Right lobe of liver (tissue), 4 donors: ENCODE measurements around the gene WNK4.

ENCODE experiments used
- POLR2A ChIP-seq: fragments of 450-650 bp; IDR thresholded peaks from one replicate; pipeline ENCODE4 v1.6.1; 2017; ENCODE audit warnings: antibody characterized with exemption, mild to moderate bottlenecking
- TF ChIP-seq, protein P1 (sequence below), 4 donors: fragments of 200-600 bp in 3 of 4; fragments of 450-650 bp in 1 of 4; IDR thresholded peaks; one replicate each; pipeline versions ENCODE4 v1.5.1 to v1.8.0; 2016 to 2022; ENCODE audit warnings: antibody characterized with exemption in 4 of 4, mild to moderate bottlenecking in 2 of 4
- donor health status: DM: no; HTN: no; CAD: no.
- donor health status: DM: no; HTN: no; CAD: no.
- donor health status: DM: no; HTN: yes; CAD: no.

DNA sequence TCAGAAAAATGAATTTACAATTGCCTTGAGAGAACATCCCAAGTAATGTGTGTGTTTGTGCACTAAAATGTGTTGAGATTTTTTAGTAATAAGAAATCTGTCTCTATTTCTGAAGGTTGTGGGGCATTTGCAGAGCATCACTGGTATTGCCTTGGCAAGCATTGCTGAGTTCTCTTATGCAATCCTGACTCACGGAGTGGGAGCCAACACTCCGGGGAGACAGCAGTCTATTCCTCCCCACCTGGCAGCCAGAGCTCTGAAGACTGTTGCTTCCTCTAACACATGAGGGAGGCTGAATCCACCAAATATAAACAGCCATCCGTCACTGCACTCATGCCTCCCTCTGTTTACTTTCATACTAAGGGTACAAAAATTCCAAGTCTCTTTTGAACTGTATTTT lies 28.8 kb downstream of the WNK4 start:
- TF ChIP-seq, protein P1, sequence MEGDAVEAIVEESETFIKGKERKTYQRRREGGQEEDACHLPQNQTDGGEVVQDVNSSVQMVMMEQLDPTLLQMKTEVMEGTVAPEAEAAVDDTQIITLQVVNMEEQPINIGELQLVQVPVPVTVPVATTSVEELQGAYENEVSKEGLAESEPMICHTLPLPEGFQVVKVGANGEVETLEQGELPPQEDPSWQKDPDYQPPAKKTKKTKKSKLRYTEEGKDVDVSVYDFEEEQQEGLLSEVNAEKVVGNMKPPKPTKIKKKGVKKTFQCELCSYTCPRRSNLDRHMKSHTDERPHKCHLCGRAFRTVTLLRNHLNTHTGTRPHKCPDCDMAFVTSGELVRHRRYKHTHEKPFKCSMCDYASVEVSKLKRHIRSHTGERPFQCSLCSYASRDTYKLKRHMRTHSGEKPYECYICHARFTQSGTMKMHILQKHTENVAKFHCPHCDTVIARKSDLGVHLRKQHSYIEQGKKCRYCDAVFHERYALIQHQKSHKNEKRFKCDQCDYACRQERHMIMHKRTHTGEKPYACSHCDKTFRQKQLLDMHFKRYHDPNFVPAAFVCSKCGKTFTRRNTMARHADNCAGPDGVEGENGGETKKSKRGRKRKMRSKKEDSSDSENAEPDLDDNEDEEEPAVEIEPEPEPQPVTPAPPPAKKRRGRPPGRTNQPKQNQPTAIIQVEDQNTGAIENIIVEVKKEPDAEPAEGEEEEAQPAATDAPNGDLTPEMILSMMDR (IDR thresholded peaks at IDR 0.05): no peak
- TF ChIP-seq POLR2A: no peak
